GM12872 (cell line): ENCODE measurements around the gene PFKFB1.

Source experiments
- CTCF ChIP-seq: IDR thresholded peaks from 3 replicates; pipeline ENCODE4 v1.5.1; 2011; ENCODE audit warnings: low read depth, mild to moderate bottlenecking, low read length, moderate library complexity; ENCODE audit not compliant: insufficient read depth

Gene PFKFB1

GRCh38 chrX:55006827-55007621 lies 13.0 kb upstream of the PFKFB1 start:
- TF ChIP-seq CTCF = no peak

- no peak for TF ChIP-seq CTCF
Observed at GRCh38 chrX:55005256-55005655, 11.3 kb upstream of the PFKFB1 start.

GRCh38 chrX:55004231-55004630 lies 10.2 kb upstream of the PFKFB1 start:
- TF ChIP-seq CTCF = no peak

- no peak for TF ChIP-seq CTCF
Observed at GRCh38 chrX:54999717-55000598, 6.0 kb upstream of the PFKFB1 start, which contains the start of gene APEX2. APEX2 (plus strand) TSS chrX:55000363; CDS start chrX:55000423, 60 bp downstream.

- no peak for TF ChIP-seq CTCF
Observed at GRCh38 chrX:54995621-54996020, 1.6 kb upstream of the PFKFB1 start.

- TF ChIP-seq CTCF = no peak
Observed at GRCh38 chrX:54994668-54995351, 822 bp upstream of the PFKFB1 start.
